ENCODE results near the gene ECSIT. TPM values are rescaled to one million over a fixed set of nuclear protein-coding genes. Genes with fewer than 3 reads are reported as not detected.

Gene ECSIT
- polyA plus RNA-seq, 1 of the 3 experiments (the other 2 are of a cell fraction): 43.8 TPM

DNA sequence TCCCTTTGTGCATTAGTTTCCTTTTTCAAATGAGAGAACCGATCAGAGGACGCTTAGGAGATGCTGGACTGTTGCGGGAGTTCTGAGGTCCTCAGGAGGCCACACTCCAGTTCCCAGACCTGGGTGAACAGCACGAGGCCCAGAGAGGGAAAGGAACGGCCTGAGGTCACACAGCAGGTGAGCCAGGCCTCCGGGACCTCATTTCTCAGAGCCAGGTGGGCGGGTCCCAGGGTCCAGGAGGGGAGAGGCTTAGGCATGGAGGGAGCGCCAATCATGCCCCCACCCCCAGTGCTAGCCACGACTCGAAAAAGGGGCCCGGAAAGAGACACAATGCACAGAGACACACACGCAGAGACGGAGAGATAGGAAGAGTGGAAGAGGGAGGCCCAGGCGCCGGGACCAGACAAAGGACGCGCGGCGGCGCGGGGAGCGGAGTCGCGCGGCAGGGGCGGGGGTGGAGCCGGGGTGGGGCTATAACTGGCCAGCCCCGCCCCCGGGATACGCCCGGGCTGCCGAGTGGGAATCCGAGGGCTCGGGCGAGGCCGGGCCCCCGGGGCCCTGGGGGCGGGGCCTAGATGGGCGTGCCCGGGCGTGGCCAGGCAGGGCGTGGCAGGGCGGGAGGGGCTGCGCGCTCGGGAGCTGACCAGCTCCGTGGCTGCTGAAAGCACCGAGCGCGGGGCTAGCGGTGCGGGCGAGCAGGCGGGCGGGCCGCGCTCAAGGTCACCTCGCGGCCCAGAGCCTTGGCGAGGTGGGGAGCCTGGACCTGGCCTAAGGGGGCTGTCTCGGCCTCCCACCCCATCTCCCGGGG is 49.6 kb downstream of the ECSIT start:
- ChIA-PET POLR2A (interaction anchor here (0.6 to 0.7 kb wide), 3 partner anchors 29 to 104 kb away, joined by 3 read pairs; no protein-coding TSS in a partner anchor), CTCF (interaction anchor here (1.6 to 3.1 kb wide), 2 partner anchors 98 to 101 kb away, joined by 3 to 9 read pairs; no protein-coding TSS in a partner anchor)
- H4K20me1 ChIP-seq (ENCODE audit: insufficient read depth): no peaks in the 10 kb centered on the region
- H3K4me2 ChIP-seq: peak overlapping the region; percentile 47
- 26% methylated on average over 34 of the region's 62 CpGs for WGBS (ENCODE audit: low lambda C conversion rate)
- no peaks in the 10 kb centered on the region for H3K79me2 ChIP-seq (ENCODE audit: insufficient read depth)
- no peaks in the 10 kb centered on the region for H3K36me3 ChIP-seq (replicated peaks in 1 of 2; ENCODE audit: control insufficient read depth in 1 of 2, insufficient read depth in 2 of 2, low read length in 1 of 2)
- no peaks in the 10 kb centered on the region for H3K9me3 ChIP-seq
- H3K27ac ChIP-seq (ENCODE audit: low read depth in 2 of 2, low read length in 1 of 2): peak overlapping the region in 1 of 2 experiments; percentile 75; a peak in 2 of 4 replicates
- H3K4me1 ChIP-seq (ENCODE audit: control insufficient read depth in 1 of 2, insufficient read depth in 2 of 2, low read depth in 1 of 2, low read length in 1 of 2): peaks cover 0 to 19% of the 10 kb centered on the region in 2 experiments; a peak in 1 of 4 replicates
- no peak overlapping the region for H3K9ac ChIP-seq
- no peaks in the 10 kb centered on the region for H3F3A ChIP-seq (replicated peaks; ENCODE audit: insufficient read depth)
- H2AFZ ChIP-seq (ENCODE audit: low read depth): no peak overlapping the region
- H3K4me3 ChIP-seq (ENCODE audit: low read depth in 2 of 2, low read length in 1 of 2): peak overlapping the region in 1 of 2 experiments; percentile 54; a peak in 2 of 4 replicates
- H3K27me3 ChIP-seq (ENCODE audit: insufficient read depth): peaks cover 25% of the 10 kb centered on the region; the same call in 1 of the 2 replicates
- peak; percentile 98 for DNase-seq
- no peaks in the 10 kb centered on the region for H3K9me2 ChIP-seq
- no peak for TF ChIP-seq MAX (IDR thresholded peaks at IDR 0.05; ENCODE audit: low read depth)
- TF ChIP-seq CHD2 (IDR thresholded peaks at IDR 0.05; ENCODE audit: low read length, partially characterized antibody): no peak
- no peak for TF ChIP-seq YY1 (IDR thresholded peaks at IDR 0.05; ENCODE audit: low read depth)
- no peak for TF ChIP-seq SMC3 (IDR thresholded peaks at IDR 0.05; ENCODE audit: low read depth, low read length)
- TF ChIP-seq, protein P1, sequence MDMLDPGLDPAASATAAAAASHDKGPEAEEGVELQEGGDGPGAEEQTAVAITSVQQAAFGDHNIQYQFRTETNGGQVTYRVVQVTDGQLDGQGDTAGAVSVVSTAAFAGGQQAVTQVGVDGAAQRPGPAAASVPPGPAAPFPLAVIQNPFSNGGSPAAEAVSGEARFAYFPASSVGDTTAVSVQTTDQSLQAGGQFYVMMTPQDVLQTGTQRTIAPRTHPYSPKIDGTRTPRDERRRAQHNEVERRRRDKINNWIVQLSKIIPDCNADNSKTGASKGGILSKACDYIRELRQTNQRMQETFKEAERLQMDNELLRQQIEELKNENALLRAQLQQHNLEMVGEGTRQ (IDR thresholded peaks at IDR 0.05; ENCODE audit: borderline replicate concordance, low read depth, low read length): no peak
- no peak for TF ChIP-seq PBX3 (IDR thresholded peaks at IDR 0.05)
- TF ChIP-seq POLR2AphosphoS5 (IDR thresholded peaks at IDR 0.05; ENCODE audit: low read depth, low read length): no peak
- no peak for TF ChIP-seq ELF1 (IDR thresholded peaks at IDR 0.05)
- TF ChIP-seq MXI1 (IDR thresholded peaks at IDR 0.05; ENCODE audit: low read depth, low read length): peak; percentile 24; the same call in 1 of the 2 replicates
- no peak for TF ChIP-seq TCF12 (IDR thresholded peaks at IDR 0.05)
- no peak for TF ChIP-seq NRF1 (IDR thresholded peaks at IDR 0.05; ENCODE audit: low read depth, low read length)
- TF ChIP-seq FOXM1 (IDR thresholded peaks at IDR 0.05; ENCODE audit: low read depth): no peak
- no peak for TF ChIP-seq FOXJ3 (CRISPR knock-in tag; IDR thresholded peaks at IDR 0.05)
- peak; percentile 95 for TF ChIP-seq REST (IDR thresholded peaks at IDR 0.05; ENCODE audit: low read depth, low read length)
- TF ChIP-seq EZH2phosphoT487 (IDR thresholded peaks at IDR 0.05; ENCODE audit: borderline replicate concordance, low read depth): no peak
- TF ChIP-seq TEAD4 (IDR thresholded peaks at IDR 0.05; ENCODE audit: borderline replicate concordance, insufficient read depth): no peak

Measured in SK-N-SH (cell line).